ENCODE data around the gene SLC36A4. TPM values are rescaled to one million over a fixed set of nuclear protein-coding genes. Genes with fewer than 3 reads are reported as not detected.

Gene SLC36A4
- total and polyA plus RNA-seq, 2 of the 4 experiments (the other 2 are of a cell fraction), result 9.2 to 13.1 TPM

DNA sequence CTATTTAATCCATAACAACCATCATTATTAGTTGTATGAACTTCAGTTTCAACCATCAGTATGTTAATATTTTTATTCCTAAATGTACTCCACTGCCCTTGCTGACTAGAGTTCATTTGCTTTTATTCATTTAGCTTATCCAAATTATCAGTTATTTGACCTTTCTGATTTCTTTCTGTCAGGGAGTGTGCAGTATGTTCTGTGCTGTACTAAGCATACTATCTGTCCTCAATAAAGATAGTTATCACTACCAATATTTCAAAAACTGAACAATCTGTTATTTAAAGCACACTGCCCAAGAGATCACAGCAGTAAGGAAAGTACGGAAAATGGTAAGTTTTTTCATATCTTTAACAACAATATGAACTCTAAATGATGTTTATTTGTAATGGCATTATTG, 8.3 kb downstream of the SLC36A4 start:
- dilution Hi-C loops (cut with HindIII; ENCODE audit: low sequenced_read_pairs, unreplicated experiment), result no loop called here
- TF ChIP-seq RCOR1 (IDR thresholded peaks at IDR 0.05; ENCODE audit: insufficient replicate concordance, low read length), result no peak
- no peak for TF ChIP-seq MXI1 (IDR thresholded peaks at IDR 0.05; ENCODE audit: borderline replicate concordance, low read depth, low read length)
- TF ChIP-seq RFX5 (IDR thresholded peaks at IDR 0.05; ENCODE audit: low read depth, low read length), result no peak
- no peak for TF ChIP-seq POLR2A (IDR thresholded peaks at IDR 0.05; ENCODE audit: low read depth, low read length)
- TF ChIP-seq MAFK (IDR thresholded peaks at IDR 0.05; ENCODE audit: low read depth, low read length), result no peak
- TF ChIP-seq, protein P1, sequence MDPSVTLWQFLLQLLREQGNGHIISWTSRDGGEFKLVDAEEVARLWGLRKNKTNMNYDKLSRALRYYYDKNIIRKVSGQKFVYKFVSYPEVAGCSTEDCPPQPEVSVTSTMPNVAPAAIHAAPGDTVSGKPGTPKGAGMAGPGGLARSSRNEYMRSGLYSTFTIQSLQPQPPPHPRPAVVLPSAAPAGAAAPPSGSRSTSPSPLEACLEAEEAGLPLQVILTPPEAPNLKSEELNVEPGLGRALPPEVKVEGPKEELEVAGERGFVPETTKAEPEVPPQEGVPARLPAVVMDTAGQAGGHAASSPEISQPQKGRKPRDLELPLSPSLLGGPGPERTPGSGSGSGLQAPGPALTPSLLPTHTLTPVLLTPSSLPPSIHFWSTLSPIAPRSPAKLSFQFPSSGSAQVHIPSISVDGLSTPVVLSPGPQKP (IDR thresholded peaks at IDR 0.05; ENCODE audit: borderline replicate concordance, low read depth, low read length), result no peak
- TF ChIP-seq BHLHE40 (IDR thresholded peaks at IDR 0.05; ENCODE audit: low read depth, low read length), result no peak
- no peak for TF ChIP-seq CTCF (conservative IDR thresholded peaks at IDR 0.05; ENCODE audit: low read depth, low read length)
- no peak for TF ChIP-seq RAD21 (IDR thresholded peaks at IDR 0.05; ENCODE audit: low read length)
- TF ChIP-seq CEBPB (IDR thresholded peaks at IDR 0.05; ENCODE audit: low read depth, low read length), result no peak
- no peak for TF ChIP-seq SMC3 (IDR thresholded peaks at IDR 0.05; ENCODE audit: low read depth, low read length)
- no peak for TF ChIP-seq CHD1 (IDR thresholded peaks at IDR 0.05; ENCODE audit: low read depth, low read length)
- TF ChIP-seq FOS (IDR thresholded peaks at IDR 0.05; ENCODE audit: low read depth, low read length), result no peak
- no peak for TF ChIP-seq NFE2L2 (IDR thresholded peaks at IDR 0.05; ENCODE audit: low read depth, low read length)
- Histone ChIP-seq H3K18ac (ENCODE audit: low read depth, low read length) (no peak overlapping the region), H3K27ac (ENCODE audit: insufficient read depth, low read length) (no peak overlapping the region), H2BK20ac (ENCODE audit: low read depth, low read length) (no peak overlapping the region), H3K14ac (replicated peaks; ENCODE audit: low read depth, low read length) (no peak overlapping the region), H3K27me3 (ENCODE audit: control insufficient read depth, insufficient read depth, low read length) (no peaks in the 10 kb centered on the region), H3K9me1 (ENCODE audit: insufficient read depth, low read length) (no peaks in the 10 kb centered on the region), H2BK15ac (ENCODE audit: low read depth, low read length) (no peak overlapping the region), H4K5ac (ENCODE audit: low read depth, low read length) (no peak overlapping the region), H2AFZ (replicated peaks; ENCODE audit: low read length, poor library complexity) (no peak overlapping the region), H4K20me1 (ENCODE audit: insufficient read depth, low read length) (peaks cover 4% of the 10 kb centered on the region), H2AK9ac (replicated peaks; ENCODE audit: low read depth, low read length, poor library complexity) (no peak overlapping the region), H2BK120ac (ENCODE audit: low read depth, low read length) (no peak overlapping the region), H2AK5ac (ENCODE audit: low read depth, low read length) (no peak overlapping the region), H3K4me3 (ENCODE audit: insufficient read depth, low read depth, low read length) (no peak overlapping the region), H3K79me1 (ENCODE audit: low read depth in 1 of 2, low read length in 2 of 2) (peaks cover 13 to 29% of the 10 kb centered on the region in 2 experiments), H4K91ac (ENCODE audit: insufficient read depth, low read depth, low read length) (no peak overlapping the region), H3K56ac (ENCODE audit: extremely low read depth, insufficient read depth, low read length) (no peak overlapping the region), H3K4me2 (ENCODE audit: low read depth, low read length) (no peak overlapping the region), H3K36me3 (ENCODE audit: control insufficient read depth, insufficient read depth, low read length) (0 out of 2 replicates have a peak, but pooled peaks cover 4% of the 10 kb centered on the region), H2BK5ac (ENCODE audit: low read depth, low read length, poor library complexity, severe bottlenecking) (no peak overlapping the region), H3K23ac (ENCODE audit: low read depth, low read length) (no peak overlapping the region), H3K4me1 (ENCODE audit: control insufficient read depth, insufficient read depth, low read length) (no peaks in the 10 kb centered on the region), H3K9me3 (ENCODE audit: control insufficient read depth, insufficient read depth, low read length) (peaks cover 4% of the 10 kb centered on the region), H3K9ac (ENCODE audit: low read depth, low read length) (no peak overlapping the region), H4K8ac (ENCODE audit: low read depth in 2 of 2, low read length in 2 of 2) (no peak overlapping the region), H3K4ac (ENCODE audit: low read depth, low read length) (no peak overlapping the region)
- BruUV-seq (replicated peaks), result no TSS peak
- ChIA-PET POLR2A (ENCODE audit: unreplicated experiment) (no interaction called here), CTCF (interaction anchor here (0.7 to 1.2 kb wide), 2 partner anchors 100 to 330 kb away, joined by 3 to 5 read pairs; no protein-coding TSS in a partner anchor)
- no CpG with 5 or more reads among the region's 1 CpG for WGBS, 2 experiments (ENCODE audit: extremely low coverage in 2 of 2, insufficient read length in 1 of 2)
- in situ Hi-C loops (cut with MboI; ENCODE audit: low sequenced_read_pairs), result no loop called here
- ATAC-seq (ENCODE audit: low read depth) (no peak), DNase-seq (no peak)
- intact Hi-C loops (cut with micrococcal nuclease), result no loop called here

All from IMR-90 (cell line).